ENCODE results near the gene KLHL24. TPM values are rescaled to one million over a fixed set of nuclear protein-coding genes. Genes with fewer than 3 reads are reported as not detected.

The KLHL24 gene
- total RNA-seq, 1 experiment from 2014 or later, result 14.0 TPM

GRCh38 chr3:183733553-183733952, 98.1 kb downstream of the KLHL24 start:
- no peak for DNase-seq
- H3K27me3 ChIP-seq, result no peaks in the 10 kb centered on the region
- no peaks in the 10 kb centered on the region; the same call in 1 of the 2 replicates for H3K9me3 ChIP-seq (replicated peaks)
- H3K4me3 ChIP-seq, result no peak overlapping the region
- peaks cover 67% of the 10 kb centered on the region for H3K36me3 ChIP-seq
- H3K27ac ChIP-seq, result no peak overlapping the region
- no peaks in the 10 kb centered on the region for H3K4me1 ChIP-seq

Other genes with a start within 250 kb of the KLHL24 start
- 0.08 and 0.12 TPM in 2 replicates for gene MCF2L2, start 207.0 kb upstream of the KLHL24 start, total RNA-seq (2014; rRNA removed; shearing (Covaris generic))
- not detected in 2 replicates for gene KLHL6, start 79.9 kb upstream of the KLHL24 start, total RNA-seq (2014; rRNA removed; shearing (Covaris generic))
- 38.1 and 38.3 TPM in 2 replicates for gene YEATS2, start 62.2 kb downstream of the KLHL24 start, total RNA-seq (2014; rRNA removed; shearing (Covaris generic))
- gene MAP6D1, start 190.0 kb downstream of the KLHL24 start, total RNA-seq (2014; rRNA removed; shearing (Covaris generic)), result 6.5 and 7.0 TPM in 2 replicates
- 51.4 and 55.5 TPM in 2 replicates for gene PARL, start 249.3 kb downstream of the KLHL24 start, total RNA-seq (2014; rRNA removed; shearing (Covaris generic))

Data from SJCRH30 (cell line).